RWPE2 (cell line): ENCODE measurements around the gene IFI30.

ENCODE experiments used
- ATAC-seq: fragments of 200-7000 bp; cut with Tn5 transposase; 3 replicates; pipeline ENCODE4 v1.9.1; 2021; ENCODE audit warnings: low read depth
- DNase-seq: peaks from one replicate; pipeline ENCODE4 v3.0.0-alpha.2; 2020; ENCODE audit warnings: low spot score
- H3K27ac ChIP-seq: fragments of 450-650 bp; 2 replicates; pipeline ENCODE4 v1.5.1; 2017; ENCODE audit warnings: mild to moderate bottlenecking; ENCODE audit not compliant: poor library complexity, severe bottlenecking
- H3K27me3 ChIP-seq: fragments of 250-450 bp; sonication (Bioruptor Pico); 2 replicates; pipeline ENCODE4 v1.5.1; 2021; ENCODE audit warnings: mild to moderate bottlenecking, moderate library complexity; ENCODE audit not compliant: insufficient read depth, poor library complexity, severe bottlenecking
- H3K36me3 ChIP-seq: fragments of 250-450 bp; sonication (Bioruptor Pico); 2 replicates; pipeline ENCODE4 v1.5.1; 2020; ENCODE audit warnings: low read depth, mild to moderate bottlenecking, moderate library complexity
- H3K4me1 ChIP-seq: fragments of 250-450 bp; sonication (Bioruptor Pico); 2 replicates; pipeline ENCODE4 v1.5.1; 2021; ENCODE audit warnings: mild to moderate bottlenecking, moderate library complexity; ENCODE audit not compliant: insufficient read depth, poor library complexity, severe bottlenecking
- H3K4me3 ChIP-seq: fragments of 250-450 bp; sonication (Bioruptor Pico); 2 replicates; pipeline ENCODE4 v1.5.1; 2021; ENCODE audit warnings: mild to moderate bottlenecking, moderate library complexity; ENCODE audit not compliant: severe bottlenecking
- H3K9me3 ChIP-seq: fragments of 250-450 bp; sonication (Bioruptor Pico); 2 replicates; pipeline ENCODE4 v1.5.1; 2021; ENCODE audit warnings: mild to moderate bottlenecking, moderate library complexity; ENCODE audit not compliant: severe bottlenecking
- TF ChIP-seq, protein P1 (sequence below): fragments of 450-650 bp; IDR thresholded peaks from one replicate; pipeline ENCODE4 v1.5.1; 2017; ENCODE audit warnings: mild to moderate bottlenecking, moderate library complexity; ENCODE audit not compliant: poor library complexity, severe bottlenecking

IFI30 gene

DNA sequence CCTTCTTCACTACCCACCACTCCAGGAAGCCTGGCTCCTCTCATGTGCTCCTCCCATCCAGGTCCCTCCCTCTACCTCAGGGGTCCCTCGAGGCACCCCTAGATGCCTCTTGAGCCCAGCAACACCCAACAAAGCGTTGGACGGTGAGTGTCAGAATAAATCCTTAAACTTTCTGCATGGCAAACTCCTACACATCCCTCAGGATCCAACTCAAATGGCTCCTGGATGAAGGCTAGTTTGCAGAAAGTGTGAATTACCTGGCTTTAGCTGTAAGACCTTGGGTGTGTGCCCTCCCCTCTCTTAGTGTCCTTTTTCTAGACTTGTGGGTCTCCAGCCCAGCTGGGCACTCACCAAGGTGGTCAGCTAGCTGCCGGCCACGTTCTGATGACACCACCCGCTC lies 24.8 kb downstream of the IFI30 start:
- ATAC-seq (no peak), DNase-seq (no peak)
- TF ChIP-seq, protein P1, sequence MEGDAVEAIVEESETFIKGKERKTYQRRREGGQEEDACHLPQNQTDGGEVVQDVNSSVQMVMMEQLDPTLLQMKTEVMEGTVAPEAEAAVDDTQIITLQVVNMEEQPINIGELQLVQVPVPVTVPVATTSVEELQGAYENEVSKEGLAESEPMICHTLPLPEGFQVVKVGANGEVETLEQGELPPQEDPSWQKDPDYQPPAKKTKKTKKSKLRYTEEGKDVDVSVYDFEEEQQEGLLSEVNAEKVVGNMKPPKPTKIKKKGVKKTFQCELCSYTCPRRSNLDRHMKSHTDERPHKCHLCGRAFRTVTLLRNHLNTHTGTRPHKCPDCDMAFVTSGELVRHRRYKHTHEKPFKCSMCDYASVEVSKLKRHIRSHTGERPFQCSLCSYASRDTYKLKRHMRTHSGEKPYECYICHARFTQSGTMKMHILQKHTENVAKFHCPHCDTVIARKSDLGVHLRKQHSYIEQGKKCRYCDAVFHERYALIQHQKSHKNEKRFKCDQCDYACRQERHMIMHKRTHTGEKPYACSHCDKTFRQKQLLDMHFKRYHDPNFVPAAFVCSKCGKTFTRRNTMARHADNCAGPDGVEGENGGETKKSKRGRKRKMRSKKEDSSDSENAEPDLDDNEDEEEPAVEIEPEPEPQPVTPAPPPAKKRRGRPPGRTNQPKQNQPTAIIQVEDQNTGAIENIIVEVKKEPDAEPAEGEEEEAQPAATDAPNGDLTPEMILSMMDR, result no peak
- H3K9me3 ChIP-seq, result no peaks in the 10 kb centered on the region
- peaks cover 2% of the 10 kb centered on the region for H3K4me1 ChIP-seq
- H3K27me3 ChIP-seq, result no peaks in the 10 kb centered on the region
- H3K27ac ChIP-seq, result no peak overlapping the region
- peaks cover 15% of the 10 kb centered on the region for H3K36me3 ChIP-seq
- no peak overlapping the region for H3K4me3 ChIP-seq

DNA sequence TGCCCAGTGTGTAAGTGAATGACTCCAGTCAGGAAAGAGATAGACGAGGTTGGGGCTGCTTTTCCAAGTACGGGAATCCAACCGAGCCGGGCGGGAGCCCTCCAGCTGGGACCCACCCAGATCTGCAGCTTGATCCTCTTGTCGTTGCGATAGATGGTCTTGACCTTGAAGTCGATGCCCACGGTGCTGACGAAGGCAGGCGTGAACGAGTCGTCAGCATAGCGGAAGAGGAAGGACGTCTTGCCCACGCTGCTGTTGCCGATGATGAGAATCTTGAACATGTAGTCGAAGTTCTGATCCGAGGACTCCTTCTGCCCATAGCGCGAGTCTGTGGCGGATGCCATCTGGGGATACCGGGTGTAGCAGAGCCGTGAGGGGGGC lies 28.8 kb downstream of the IFI30 start:
- peaks cover 3% of the 10 kb centered on the region for H3K36me3 ChIP-seq
- no peaks in the 10 kb centered on the region for H3K4me1 ChIP-seq
- no peak overlapping the region for H3K27ac ChIP-seq
- no peak overlapping the region for H3K4me3 ChIP-seq
- no peaks in the 10 kb centered on the region for H3K9me3 ChIP-seq
- TF ChIP-seq, protein P1, result no peak
- DNase-seq (no peak), ATAC-seq (no peak)
- H3K27me3 ChIP-seq, result no peaks in the 10 kb centered on the region

DNA sequence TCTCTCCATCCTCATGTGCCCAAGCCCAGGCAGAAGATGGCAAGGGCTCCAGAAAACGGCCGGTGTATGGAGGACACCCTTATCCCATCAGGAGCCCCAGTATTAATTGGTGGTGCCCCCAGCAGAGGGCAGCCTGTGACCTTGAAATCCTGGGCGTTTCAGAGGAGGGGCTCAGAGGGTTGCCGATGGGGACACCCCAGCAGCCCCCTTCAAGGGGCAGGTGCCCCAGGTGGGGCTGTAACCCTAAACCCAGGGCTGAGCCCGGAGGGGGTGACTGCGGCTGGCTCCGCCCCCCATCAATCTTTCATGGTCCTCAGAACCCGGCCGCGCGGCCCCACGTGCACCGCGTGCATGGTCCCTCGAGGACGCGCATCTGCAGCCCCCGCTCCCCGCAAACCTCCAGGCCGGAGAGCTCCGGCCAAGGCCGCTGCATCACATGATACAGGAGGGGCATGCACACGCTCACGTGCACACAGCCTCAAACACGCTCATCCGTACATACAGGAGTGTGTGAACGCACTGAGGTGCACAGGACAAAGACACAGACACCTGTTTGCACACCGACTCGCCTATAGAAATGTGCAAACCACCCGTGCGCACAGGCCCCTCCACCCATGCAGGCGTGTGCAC lies 29.3 kb downstream of the IFI30 start:
- Histone ChIP-seq H3K36me3 (peaks cover 3% of the 10 kb centered on the region), H3K27me3 (no peaks in the 10 kb centered on the region), H3K4me3 (peak overlapping the region; percentile 54), H3K9me3 (no peaks in the 10 kb centered on the region), H3K4me1 (no peaks in the 10 kb centered on the region), H3K27ac (no peak overlapping the region)
- DNase-seq (no peak), ATAC-seq (no peak)
- TF ChIP-seq, protein P1, result peak; percentile 48

DNA sequence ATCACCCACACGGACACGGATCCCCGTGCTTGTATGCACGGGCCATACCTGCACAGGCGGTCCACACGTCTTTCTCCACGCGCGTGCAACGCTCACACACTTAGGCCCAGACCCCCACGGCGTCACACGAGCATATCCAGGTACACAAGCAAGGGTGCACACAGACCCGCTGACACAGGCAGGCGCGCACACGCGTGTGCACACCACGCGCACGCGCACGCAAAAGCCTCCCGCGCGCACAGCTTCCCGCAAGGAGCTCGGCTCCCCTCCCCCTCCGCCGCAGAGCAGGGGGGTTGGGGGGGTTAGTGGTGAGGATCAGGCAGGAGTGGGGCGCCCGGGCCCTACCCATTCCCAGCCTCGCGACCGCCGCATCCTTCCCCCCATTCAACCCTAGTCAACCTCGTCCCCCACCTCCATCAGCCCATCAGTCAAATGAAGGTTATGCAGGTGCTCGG lies 29.8 kb downstream of the IFI30 start:
- H3K36me3 ChIP-seq, result peaks cover 3% of the 10 kb centered on the region
- H3K27me3 ChIP-seq, result no peaks in the 10 kb centered on the region
- peak; percentile 7 for ATAC-seq
- TF ChIP-seq, protein P1, result no peak
- peak overlapping the region; percentile 54 for H3K4me3 ChIP-seq
- H3K9me3 ChIP-seq, result no peaks in the 10 kb centered on the region
- no peak for DNase-seq
- no peak overlapping the region for H3K27ac ChIP-seq
- no peaks in the 10 kb centered on the region for H3K4me1 ChIP-seq

DNA sequence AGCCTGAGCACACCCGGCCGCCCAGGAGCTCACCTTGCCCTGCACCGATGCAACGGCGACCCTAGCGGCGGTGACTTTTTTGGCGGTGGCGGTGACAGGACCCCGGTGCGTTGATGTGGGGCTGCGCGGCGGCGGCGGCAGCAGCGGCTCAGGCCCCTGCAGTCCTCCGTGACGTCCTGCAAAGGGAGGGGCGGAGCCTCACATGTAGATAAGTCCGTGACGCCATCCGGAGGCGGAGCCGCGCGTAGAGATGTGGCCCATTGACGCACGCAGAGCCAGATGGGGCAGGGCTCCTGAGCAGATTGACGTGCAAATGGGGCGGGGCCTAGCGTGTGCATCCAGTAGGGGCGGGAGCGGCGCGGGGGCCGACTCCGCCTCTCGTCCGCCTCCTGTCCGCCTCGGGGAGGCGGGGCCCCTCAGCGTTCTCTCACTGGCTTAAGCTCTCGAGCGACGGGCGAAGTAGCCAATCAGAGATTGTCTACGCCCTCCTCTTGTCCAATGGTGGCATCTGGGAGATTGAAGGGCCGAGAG lies 30.3 kb downstream of the IFI30 start, which contains the start of gene RAB3A:
Gene RAB3A, minus strand, starts transcription at position 180 of the 531 bp plus-strand sequence. CDS start 1,302 bp downstream, outside the sequence.
- Histone ChIP-seq H3K9me3 (no peaks in the 10 kb centered on the region), H3K4me3 (peak within 1 kb of the TSS; percentile 54), H3K4me1 (no peaks in the 10 kb centered on the region), H3K27me3 (no peaks in the 10 kb centered on the region), H3K27ac (peak within 1 kb of the TSS; percentile 58), H3K36me3 (peaks cover 3% of the 10 kb centered on the region; the same call in 1 of the 2 replicates)
- DNase-seq (peak; percentile 99), ATAC-seq (peak; percentile 95)
- TF ChIP-seq, protein P1, result no peak
